NCI-H2107 (cell line): ENCODE results near the gene DYNLT1.
"Not testable (repeated sequence)": the region's sequence is repeated elsewhere in the genome, so short reads cannot be mapped to it uniquely, and the experiment has no call there.

ENCODE experiments used
- DNase-seq: peaks from one replicate; lab custom pipeline; 2025; lab: John Stamatoyannopoulos, UW

The DYNLT1 gene

GRCh38 chr6:158644231-158645063 is at the start of gene DYNLT1:
DYNLT1 (minus strand) TSS chr6:158644743; CDS start chr6:158644708, 35 bp downstream.
- peak; percentile 76 for DNase-seq

- DNase-seq = no peak
These were observed 44.3 kb upstream of the DYNLT1 start for GRCh38 chr6:158688860-158689259.

GRCh38 chr6:158687506-158687905 is 43.0 kb upstream of the DYNLT1 start:
- no peak for DNase-seq

GRCh38 chr6:158686791-158687381 is 42.3 kb upstream of the DYNLT1 start:
- DNase-seq = no peak

- DNase-seq = peak; percentile 40
These were observed 41.8 kb upstream of the DYNLT1 start for GRCh38 chr6:158686311-158686710.

GRCh38 chr6:158684745-158685324 is 40.3 kb upstream of the DYNLT1 start:
- DNase-seq = no peak

- no peak for DNase-seq
These were observed 39.8 kb upstream of the DYNLT1 start for GRCh38 chr6:158684311-158684710.

- no peak for DNase-seq
These were observed 35.9 kb upstream of the DYNLT1 start for GRCh38 chr6:158680481-158680880.

GRCh38 chr6:158680015-158680414 is 35.5 kb upstream of the DYNLT1 start:
- DNase-seq = no peak

- DNase-seq = no peak
These were observed 33.5 kb upstream of the DYNLT1 start for GRCh38 chr6:158677906-158678578.

GRCh38 chr6:158677094-158677493 is 32.6 kb upstream of the DYNLT1 start:
- not testable (repeated sequence) for DNase-seq

- DNase-seq = no peak
These were observed 30.0 kb upstream of the DYNLT1 start for GRCh38 chr6:158674342-158675131.

- no peak for DNase-seq
These were observed 28.2 kb upstream of the DYNLT1 start for GRCh38 chr6:158672726-158673125.

- DNase-seq = not testable (repeated sequence)
These were observed 27.6 kb upstream of the DYNLT1 start for GRCh38 chr6:158672119-158672518.

GRCh38 chr6:158669145-158670035 is 24.8 kb upstream of the DYNLT1 start:
- DNase-seq = no peak

GRCh38 chr6:158668707-158669103 is 24.2 kb upstream of the DYNLT1 start:
- DNase-seq = no peak

- DNase-seq = no peak
These were observed 22.9 kb upstream of the DYNLT1 start for GRCh38 chr6:158667360-158667981.

GRCh38 chr6:158666628-158667359 is 22.3 kb upstream of the DYNLT1 start:
- DNase-seq = no peak

GRCh38 chr6:158665332-158665731 is 20.8 kb upstream of the DYNLT1 start:
- no peak for DNase-seq
